GM12878 (cell line): Measurements from ENCODE around the gene MAGIX. TPM values are rescaled to one million over a fixed set of nuclear protein-coding genes. Genes with fewer than 3 reads are reported as not detected.

ENCODE experiments used
- ATAC-seq: fragments of 200-7000 bp; cut with Tn5 transposase; 3 replicates; pipeline ENCODE4 v1.9.1; 2020; ENCODE audit warnings: mild to moderate bottlenecking, moderate library complexity
- BruUV-seq: library from RNA; stranded (reverse); fragments of 400-500 nt; replicated peaks from 2 replicates; lab custom pipeline; 2021; lab: Mats Ljungman, UMichigan
- CTCF ChIA-PET: fragments of 300-600 bp; sonication (Branson Sonifier 250); formaldehyde crosslinking; extraction: SDS; loops from one replicate; lab custom pipeline; 2021; ENCODE audit warnings: inconsistent platforms; lab: Yijun Ruan, JAX
- POLR2A ChIA-PET: fragments of 350-600 bp; formaldehyde crosslinking; extraction: SDS; loops from one replicate; lab custom pipeline; 2021; ENCODE audit warnings: inconsistent platforms; lab: Charles Lee
- RAD21 ChIA-PET: fragments of 300-600 bp; sonication (Branson Sonifier 250); formaldehyde crosslinking; loops from one replicate; lab custom pipeline; 2023; ENCODE audit warnings: antibody characterized with exemption; ENCODE audit not compliant: unreplicated experiment; lab: Charles Lee
- SMC1A ChIA-PET: fragments of 300-600 bp; sonication (Branson Sonifier 250); formaldehyde crosslinking; loops from one replicate; lab custom pipeline; 2023; ENCODE audit not compliant: unreplicated experiment, uncharacterized antibody; lab: Charles Lee
- DNase-seq: peaks from one replicate; pipeline ENCODE4 v3.0.0-alpha.2; 2011; ENCODE audit warnings: low read depth, low spot score
- FAIRE-seq: peaks from 3 replicates; lab custom pipeline; 2011; peaks lifted over from hg19 to GRCh38; lab: Jason Lieb, UNC
- H2AFZ ChIP-seq: 2 replicates; pipeline ENCODE4 v1.6.0; 2011; ENCODE audit warnings: low read depth, low read length, control low read depth; ENCODE audit not compliant: control insufficient read depth
- H3K27ac ChIP-seq: 2 replicates; pipeline ENCODE4 v1.5.1; 2011; ENCODE audit warnings: control low read depth; ENCODE audit not compliant: control insufficient read depth, insufficient read depth
- H3K27me3 ChIP-seq, 2 experiments: replicated peaks in 1 of 2; 2 replicates each; pipeline versions ENCODE4 v1.6.0 to v1.6.1; 2011; ENCODE audit warnings: low read length in 1 of 2; ENCODE audit not compliant: control insufficient read depth in 2 of 2, insufficient read depth in 2 of 2
- H3K36me3 ChIP-seq, 2 experiments: 2 replicates each; pipeline ENCODE4 v1.5.1; 2011; ENCODE audit warnings: low read length in 1 of 2; ENCODE audit not compliant: control insufficient read depth in 2 of 2, insufficient read depth in 2 of 2
- H3K4me1 ChIP-seq: 2 replicates; pipeline ENCODE4 v1.6.1; 2011; ENCODE audit warnings: mild to moderate bottlenecking, low read length, moderate library complexity, mixed read lengths; ENCODE audit not compliant: control insufficient read depth, insufficient read depth
- H3K4me2 ChIP-seq: 2 replicates; pipeline ENCODE4 v1.6.0; 2011; ENCODE audit warnings: control low read depth; ENCODE audit not compliant: control insufficient read depth, insufficient read depth
- H3K4me3 ChIP-seq: fragments of 200-600 bp; sonication (generic); 2 replicates; pipeline ENCODE4 v1.5.1; 2016
- H3K79me2 ChIP-seq: 2 replicates; pipeline ENCODE4 v1.6.0; 2011; ENCODE audit warnings: low read length; ENCODE audit not compliant: control insufficient read depth, insufficient read depth
- H3K9ac ChIP-seq: 2 replicates; pipeline ENCODE4 v1.8.0; 2011; ENCODE audit warnings: low read length, control low read depth, mixed read lengths; ENCODE audit not compliant: control insufficient read depth, insufficient read depth
- H3K9me3 ChIP-seq: replicated peaks from 3 replicates; pipeline ENCODE4 v1.5.1; 2011; ENCODE audit warnings: mild to moderate bottlenecking, low read length; ENCODE audit not compliant: control insufficient read depth, insufficient read depth
- H4K20me1 ChIP-seq: 2 replicates; pipeline ENCODE4 v1.6.0; 2011; ENCODE audit not compliant: control insufficient read depth, insufficient read depth
- BRCA1 ChIP-seq: IDR thresholded peaks from 2 replicates; pipeline ENCODE4 v1.6.1; 2011; ENCODE audit warnings: low read depth, low read length, improper control_type of control experiment
- CTCF ChIP-seq, 3 experiments: IDR thresholded peaks in 2 of 3; conservative IDR thresholded peaks in 1 of 3; 2 replicates each; pipeline ENCODE4 v1.5.1; 2011; ENCODE audit warnings: low read depth in 3 of 3, low read length in 3 of 3, mild to moderate bottlenecking in 3 of 3, control low read depth in 2 of 3, moderate library complexity in 2 of 3, inconsistent platforms in 1 of 3, mixed read lengths in 1 of 3; ENCODE audit not compliant: control insufficient read depth in 2 of 3, insufficient read depth in 1 of 3; ENCODE audit errors: extremely low read depth in 1 of 3
- EGR1 ChIP-seq, 2 experiments: IDR thresholded peaks; 1 replicate in 1 of 2; 2 replicates in 1 of 2; pipeline ENCODE4 v1.6.1; 2011 to 2012; ENCODE audit warnings: low read depth in 2 of 2, low read length in 2 of 2, borderline replicate concordance in 1 of 2, mild to moderate bottlenecking in 1 of 2, moderate library complexity in 1 of 2
- LARP7 ChIP-seq: fragments of 450-650 bp; IDR thresholded peaks from 2 replicates; pipeline ENCODE4 v1.6.1; 2017; ENCODE audit warnings: mild to moderate bottlenecking
- NFYB ChIP-seq: IDR thresholded peaks from 2 replicates; pipeline ENCODE4 v1.6.1; 2011; ENCODE audit warnings: low read depth, mild to moderate bottlenecking, low read length, improper control_type of control experiment, moderate library complexity; ENCODE audit not compliant: insufficient read depth
- PAX8 ChIP-seq: fragments of 450-650 bp; IDR thresholded peaks from 2 replicates; pipeline ENCODE4 v1.6.1; 2017; ENCODE audit warnings: mild to moderate bottlenecking, moderate library complexity
- PML ChIP-seq: IDR thresholded peaks from 2 replicates; pipeline ENCODE4 v1.6.1; 2012; ENCODE audit warnings: low read length, inconsistent platforms
- RAD51 ChIP-seq: fragments of 450-650 bp; IDR thresholded peaks from 2 replicates; pipeline ENCODE4 v1.6.1; 2016; ENCODE audit warnings: moderate library complexity, mild to moderate bottlenecking, inconsistent platforms
- STAT3 ChIP-seq: IDR thresholded peaks from 2 replicates; pipeline ENCODE4 v1.6.1; 2011; ENCODE audit warnings: low read depth, low read length, improper control_type of control experiment
- USF1 ChIP-seq: IDR thresholded peaks from 2 replicates; pipeline ENCODE4 v1.6.1; 2011; ENCODE audit warnings: borderline replicate concordance, low read depth, mild to moderate bottlenecking, moderate library complexity, mixed read lengths, low read length; ENCODE audit not compliant: insufficient read depth; ENCODE audit errors: extremely low read length
- ZBTB11 ChIP-seq: fragments of 450-650 bp; formaldehyde crosslinking; IDR thresholded peaks from 2 replicates; pipeline ENCODE4 v1.5.0; 2022; ENCODE audit warnings: mild to moderate bottlenecking, missing genetic modification characterization
- ZNF592 ChIP-seq: fragments of 450-650 bp; IDR thresholded peaks from 2 replicates; pipeline ENCODE4 v1.6.1; 2017; ENCODE audit warnings: mild to moderate bottlenecking, moderate library complexity
- WGBS: methylation state at CpG from one replicate; pipeline ENCODE4 v1.1.6; 2016; ENCODE audit warnings: low lambda C conversion rate; ENCODE audit not compliant: insufficient replicate concordance, insufficient coverage; ENCODE audit errors: missing lambda C conversion rate; 5-methylcytosine and 5-hydroxymethylcytosine counted together
- in situ Hi-C: fragments of 300-500 bp; cut with MboI; formaldehyde crosslinking; loops from 9 replicates; pipeline ENCODE4 v1.14.3; 2018; ENCODE audit warnings: mixed read lengths
- intact Hi-C: fragments of 100-400 bp; cut with micrococcal nuclease; formaldehyde crosslinking; loops from one replicate; pipeline ENCODE4 v1.14.2; 2022; ENCODE audit not compliant: unreplicated experiment
- polyA plus RNA-seq, 11 experiments: library from polyadenylated mRNA; depleted of rRNA in 4 of 11; unstranded in 6 of 11; stranded (reverse) in 5 of 11; fragments of >200 nt; fragmentation: Nextera tagmentation in 4 of 11; fragmentation: Illumina TruSeq in 1 of 11; extraction: Ambion mirVana in 4 of 11; extraction: Trizol in 1 of 11; gene quantifications; 1 replicate in 1 of 11; 2 replicates in 10 of 11; pipeline versions ENCODE4 v1.2.1 to v1.2.3, GENCODE V29; 2011 to 2016; ENCODE audit warnings: inconsistent platforms in 2 of 11, missing spikeins in 2 of 11, low read depth in 1 of 11
- total RNA-seq, 4 experiments: library from RNA; depleted of rRNA in 3 of 4; stranded (reverse); fragments of >200 nt in 3 of 4; fragmentation: Illumina TruSeq in 1 of 4; extraction: Trizol in 1 of 4; gene quantifications; 2 replicates each; pipeline versions ENCODE4 v1.2.1 to v1.2.3, GENCODE V29; 2013 to 2021

The MAGIX gene
- total and polyA plus RNA-seq, 10 of the 15 experiments (the other 5 are each of a cell fraction or from before 2014, with no cell fraction given), result 0.03 to 2.5 (median 0.82) TPM

GRCh38 chrX:49188468-49189076, 26.0 kb downstream of the MAGIX start:
- Histone ChIP-seq H2AFZ (no peak overlapping the region), H3K27ac (no peak overlapping the region), H3K79me2 (peaks cover 5% of the 10 kb centered on the region), H4K20me1 (no peaks in the 10 kb centered on the region), H3K36me3 (no peaks in the 10 kb centered on the region), H3K4me3 (no peak overlapping the region), H3K9ac (no peak overlapping the region), H3K4me1 (peaks cover 3% of the 10 kb centered on the region; the same call in 1 of the 2 replicates), H3K4me2 (peak overlapping the region; percentile 33; the same call in 1 of the 2 replicates), H3K27me3 (no peaks in the 10 kb centered on the region), H3K9me3 (no peaks in the 10 kb centered on the region; the same call in 2 of the 3 replicates)
- intact Hi-C loops, result no loop called here
- CTCF ChIA-PET, result interaction anchor here (5.8 kb wide), 1 partner anchor 21 kb away, joined by 57 read pairs; no protein-coding TSS in a partner anchor
- SMC1A ChIA-PET, result no interaction called here
- WGBS, result 65% methylated on average over 8 of the region's 8 CpGs
- DNase-seq (no peak), ATAC-seq (no peak), FAIRE-seq (no peak)
- POLR2A ChIA-PET, result interaction anchor here (3.9 kb wide), 1 partner anchor 20 kb away, joined by 28 read pairs; no protein-coding TSS in a partner anchor
- no TSS peak for BruUV-seq
- RAD21 ChIA-PET, result interaction anchor here (3.0 kb wide), 1 partner anchor 20 kb away, joined by 26 read pairs; no protein-coding TSS in a partner anchor
- in situ Hi-C loops, result loop anchor here (10.0 kb wide), 1 partner anchor 384 kb away; the partner anchor contains the start of gene HDAC6
- TF ChIP-seq ZBTB11, result no peak
- no peak for TF ChIP-seq RAD51
- no peak for TF ChIP-seq ZNF592
- no peak for TF ChIP-seq CTCF (IDR thresholded peaks at IDR 0.05 in 2 of 3, conservative IDR thresholded peaks at IDR 0.05 in 1 of 3; ENCODE audit: control insufficient read depth in 2 of 3, extremely low read depth in 1 of 3, insufficient read depth in 1 of 3, low read depth in 3 of 3, low read length in 3 of 3)
- no peak for TF ChIP-seq PAX8
- TF ChIP-seq PML, result no peak
- no peak for TF ChIP-seq EGR1 (IDR thresholded peaks at IDR 0.05; ENCODE audit: borderline replicate concordance in 1 of 2, low read depth in 2 of 2, low read length in 2 of 2)
- no peak for TF ChIP-seq USF1
- no peak for TF ChIP-seq NFYB
- TF ChIP-seq STAT3, result no peak
- TF ChIP-seq BRCA1, result no peak
- no peak for TF ChIP-seq LARP7
